ENCODE data around the gene CYP2R1. TPM values are rescaled to one million over a fixed set of nuclear protein-coding genes. Genes with fewer than 3 reads are reported as not detected.

Gene CYP2R1
- total and polyA plus RNA-seq, 12 donors, result 5.7 to 58.5 (median 9.2) TPM

DNA sequence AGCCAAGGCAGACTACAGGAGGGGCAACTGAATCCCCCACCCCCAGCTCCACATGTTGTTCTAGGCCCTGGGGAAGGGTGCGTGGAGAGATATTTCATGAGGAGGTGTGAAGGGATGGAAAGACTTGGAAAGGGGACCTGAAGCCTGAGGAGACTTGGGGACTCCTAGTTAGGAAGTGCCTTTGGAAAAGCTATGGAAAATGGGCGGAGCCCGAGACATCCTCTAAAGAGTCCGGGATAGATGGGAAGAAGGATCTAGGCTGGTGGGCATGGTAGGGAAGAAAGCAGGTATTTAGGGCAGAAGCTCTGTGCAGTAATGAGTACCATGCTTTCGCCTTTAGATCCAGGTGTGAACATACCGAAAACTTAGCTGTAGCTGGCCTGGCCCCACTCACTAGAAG is 15.0 kb upstream of the CYP2R1 start:
- intact Hi-C loops (cut with DNase I), result loop anchor here (5.0 to 10.0 kb wide), 3 partner anchors 112 to 370 kb away; no protein-coding TSS in a partner anchor
- 92 to 94% (median 92%) methylated on average over 6 of the region's 6 CpGs for WGBS, 4 donors

DNA sequence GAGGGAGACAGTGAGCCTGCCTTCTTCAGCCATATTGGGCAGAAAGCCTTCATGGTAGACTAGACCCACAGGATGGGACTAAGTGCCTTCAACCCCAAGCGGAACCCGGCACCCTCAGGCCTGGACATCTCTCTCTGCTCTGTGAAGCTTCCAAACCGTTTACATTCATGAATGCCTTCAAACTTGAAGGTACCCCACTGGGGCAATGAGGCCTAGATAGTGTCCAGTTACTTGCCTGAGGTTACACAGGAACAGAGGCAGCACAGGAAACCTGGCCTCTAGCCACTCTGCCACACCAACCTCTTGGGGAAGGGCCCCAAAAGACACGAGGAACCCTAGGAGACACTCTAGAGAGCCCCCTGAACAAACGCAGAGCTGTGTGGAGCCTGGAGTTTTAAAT is 14.5 kb upstream of the CYP2R1 start:
- no peak for TF ChIP-seq POLR2A (IDR thresholded peaks at IDR 0.05)
- TF ChIP-seq, protein P1, sequence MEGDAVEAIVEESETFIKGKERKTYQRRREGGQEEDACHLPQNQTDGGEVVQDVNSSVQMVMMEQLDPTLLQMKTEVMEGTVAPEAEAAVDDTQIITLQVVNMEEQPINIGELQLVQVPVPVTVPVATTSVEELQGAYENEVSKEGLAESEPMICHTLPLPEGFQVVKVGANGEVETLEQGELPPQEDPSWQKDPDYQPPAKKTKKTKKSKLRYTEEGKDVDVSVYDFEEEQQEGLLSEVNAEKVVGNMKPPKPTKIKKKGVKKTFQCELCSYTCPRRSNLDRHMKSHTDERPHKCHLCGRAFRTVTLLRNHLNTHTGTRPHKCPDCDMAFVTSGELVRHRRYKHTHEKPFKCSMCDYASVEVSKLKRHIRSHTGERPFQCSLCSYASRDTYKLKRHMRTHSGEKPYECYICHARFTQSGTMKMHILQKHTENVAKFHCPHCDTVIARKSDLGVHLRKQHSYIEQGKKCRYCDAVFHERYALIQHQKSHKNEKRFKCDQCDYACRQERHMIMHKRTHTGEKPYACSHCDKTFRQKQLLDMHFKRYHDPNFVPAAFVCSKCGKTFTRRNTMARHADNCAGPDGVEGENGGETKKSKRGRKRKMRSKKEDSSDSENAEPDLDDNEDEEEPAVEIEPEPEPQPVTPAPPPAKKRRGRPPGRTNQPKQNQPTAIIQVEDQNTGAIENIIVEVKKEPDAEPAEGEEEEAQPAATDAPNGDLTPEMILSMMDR (IDR thresholded peaks at IDR 0.05), result no peak
- peaks cover 5% of the 10 kb centered on the region for H3K27me3 ChIP-seq
- 76 to 82% (median 80%) methylated on average over 2 to 5 of the region's 5 CpGs for WGBS, 4 donors
- H3K27ac ChIP-seq, result no peak overlapping the region
- no peaks in the 10 kb centered on the region for H3K36me3 ChIP-seq (replicated peaks in 1 of 2)
- no peak for DNase-seq
- H3K4me3 ChIP-seq, result no peak overlapping the region
- no peaks in the 10 kb centered on the region for H3K9me3 ChIP-seq (replicated peaks in 1 of 3)
- H3K4me1 ChIP-seq (replicated peaks in 1 of 2), result peaks cover 0 to 11% of the 10 kb centered on the region in 2 donors
- intact Hi-C loops (cut with DNase I), result loop anchor here (5.0 to 10.0 kb wide), 3 partner anchors 112 to 369 kb away; no protein-coding TSS in a partner anchor

More for the DNA sequence above, 15.0 kb upstream of the CYP2R1 start:
- Histone ChIP-seq H3K4me1 (replicated peaks in 1 of 2) (peaks cover 0 to 11% of the 10 kb centered on the region in 2 donors), H3K27ac (no peak overlapping the region), H3K9me3 (replicated peaks in 1 of 3) (no peaks in the 10 kb centered on the region), H3K36me3 (replicated peaks in 1 of 2) (no peaks in the 10 kb centered on the region), H3K4me3 (no peak overlapping the region), H3K27me3 (peaks cover 5% of the 10 kb centered on the region)
- TF ChIP-seq POLR2A (IDR thresholded peaks at IDR 0.05), result no peak
- TF ChIP-seq, protein P1 (IDR thresholded peaks at IDR 0.05), result no peak
- DNase-seq, result no peak

DNA sequence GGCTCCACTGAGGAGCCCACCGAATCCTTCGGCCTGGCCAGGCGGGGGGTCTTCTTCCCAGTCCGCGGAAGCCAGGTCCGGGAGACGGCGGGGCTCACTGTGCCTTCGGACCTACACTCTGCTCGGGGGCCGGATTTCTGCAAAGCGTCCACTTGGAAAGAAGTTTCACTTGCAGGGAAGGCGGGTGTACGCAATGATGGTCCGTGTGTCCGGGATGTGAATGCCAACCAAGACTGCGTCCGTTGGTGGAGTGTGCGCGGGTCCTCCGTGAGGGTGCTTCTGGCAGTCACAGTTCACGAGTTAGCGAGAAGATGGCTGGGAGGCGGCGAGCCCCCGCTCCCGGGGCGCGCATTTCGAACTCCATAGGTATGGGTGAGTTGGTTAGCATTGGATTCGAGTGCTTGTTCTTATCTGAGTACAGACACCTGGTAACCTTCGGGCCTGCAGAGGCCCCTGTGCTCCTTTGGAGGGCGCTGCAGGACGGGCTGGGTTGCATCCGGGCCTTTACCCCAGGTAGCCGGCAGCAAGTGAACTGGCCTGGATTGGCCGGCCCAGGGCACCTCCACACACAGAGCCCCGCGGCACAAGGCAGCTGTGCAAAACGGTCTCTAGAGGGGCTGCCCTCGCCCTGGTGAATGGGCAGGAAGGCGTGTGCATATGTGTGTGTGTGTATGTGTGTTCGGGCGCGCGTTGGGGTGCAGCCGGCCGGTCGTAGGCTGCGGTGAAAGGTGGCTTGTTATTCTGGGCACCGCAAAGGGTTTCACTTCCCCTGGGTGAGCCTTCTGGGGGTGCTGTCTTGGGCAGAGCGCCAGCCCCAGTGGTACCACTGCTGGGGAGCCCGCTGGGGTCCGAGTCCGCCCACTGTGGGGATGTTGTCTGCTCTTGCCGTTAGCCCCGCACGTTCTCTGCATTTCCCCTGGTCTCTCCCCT is 13.3 kb upstream of the CYP2R1 start:
- Histone ChIP-seq H3K9me3 (replicated peaks in 1 of 3) (no peaks in the 10 kb centered on the region), H3K27ac (no peak overlapping the region), H3K27me3 (peaks cover 5% of the 10 kb centered on the region), H3K4me1 (replicated peaks in 1 of 2) (peaks cover 0 to 11% of the 10 kb centered on the region in 2 donors), H3K36me3 (replicated peaks in 1 of 2) (no peaks in the 10 kb centered on the region), H3K4me3 (peak overlapping the region in 2 of 4 donors; percentile 29 to 59)
- 12 to 21% (median 12%) methylated on average over 20 to 58 of the region's 58 CpGs for WGBS, 4 donors
- TF ChIP-seq POLR2A (IDR thresholded peaks at IDR 0.05), result no peak
- TF ChIP-seq, protein P1 (IDR thresholded peaks at IDR 0.05), result peak in 2 of 6 experiments; percentile 16 to 21
- DNase-seq, result peak; percentile 15 to 57 (median 32)
- intact Hi-C loops (cut with DNase I), result loop anchor here (5.0 to 10.0 kb wide), 3 partner anchors 111 to 368 kb away; no protein-coding TSS in a partner anchor

DNA sequence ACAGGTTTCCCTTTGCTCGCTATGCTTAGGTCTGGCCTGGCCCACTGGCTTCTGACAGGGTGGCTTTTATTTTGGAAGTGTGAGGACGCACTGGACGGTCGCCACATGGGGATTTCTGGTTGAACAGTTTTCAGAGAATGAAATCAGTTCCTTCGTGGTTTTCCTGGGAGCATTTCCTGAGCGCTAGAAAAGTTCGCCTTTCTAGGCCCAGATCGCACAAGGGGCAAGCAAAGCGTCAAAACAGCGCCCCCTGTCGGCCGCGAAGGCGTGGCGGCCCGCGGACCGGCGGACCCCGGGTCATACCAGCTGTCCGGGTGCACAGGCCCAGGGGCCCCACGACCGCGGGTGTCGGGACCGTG is 12.7 kb upstream of the CYP2R1 start:
- no peaks in the 10 kb centered on the region for H3K36me3 ChIP-seq (replicated peaks in 1 of 2)
- H3K27me3 ChIP-seq, result peaks cover 5% of the 10 kb centered on the region
- no peaks in the 10 kb centered on the region for H3K9me3 ChIP-seq (replicated peaks in 1 of 3)
- 10 to 44% (median 16%) methylated on average over 6 to 26 of the region's 26 CpGs for WGBS, 4 donors
- TF ChIP-seq POLR2A (IDR thresholded peaks at IDR 0.05), result no peak
- TF ChIP-seq, protein P1 (IDR thresholded peaks at IDR 0.05), result peak; percentile 41 to 75 (median 61)
- DNase-seq, result peak; percentile 35 to 74 (median 66)
- peaks cover 0 to 11% of the 10 kb centered on the region in 2 donors for H3K4me1 ChIP-seq (replicated peaks in 1 of 2)
- peak overlapping the region in 2 of 4 donors; percentile 29 to 59 for H3K4me3 ChIP-seq
- H3K27ac ChIP-seq, result no peak overlapping the region
- intact Hi-C loops (cut with DNase I), result loop anchor here (5.0 to 10.0 kb wide), 3 partner anchors 110 to 367 kb away; no protein-coding TSS in a partner anchor
